DMS53 treated with DMSO at 0.1 percent for 48 hours (cell line): ENCODE results near the gene RTN4.
"Not testable (repeated sequence)": the region's sequence is repeated elsewhere in the genome, so short reads cannot be mapped to it uniquely, and the experiment has no call there.

Experiments
- DNase-seq: peaks from one replicate; lab custom pipeline; 2025; ENCODE audit not compliant: unreplicated experiment; lab: John Stamatoyannopoulos, UW

The RTN4 gene

DNA sequence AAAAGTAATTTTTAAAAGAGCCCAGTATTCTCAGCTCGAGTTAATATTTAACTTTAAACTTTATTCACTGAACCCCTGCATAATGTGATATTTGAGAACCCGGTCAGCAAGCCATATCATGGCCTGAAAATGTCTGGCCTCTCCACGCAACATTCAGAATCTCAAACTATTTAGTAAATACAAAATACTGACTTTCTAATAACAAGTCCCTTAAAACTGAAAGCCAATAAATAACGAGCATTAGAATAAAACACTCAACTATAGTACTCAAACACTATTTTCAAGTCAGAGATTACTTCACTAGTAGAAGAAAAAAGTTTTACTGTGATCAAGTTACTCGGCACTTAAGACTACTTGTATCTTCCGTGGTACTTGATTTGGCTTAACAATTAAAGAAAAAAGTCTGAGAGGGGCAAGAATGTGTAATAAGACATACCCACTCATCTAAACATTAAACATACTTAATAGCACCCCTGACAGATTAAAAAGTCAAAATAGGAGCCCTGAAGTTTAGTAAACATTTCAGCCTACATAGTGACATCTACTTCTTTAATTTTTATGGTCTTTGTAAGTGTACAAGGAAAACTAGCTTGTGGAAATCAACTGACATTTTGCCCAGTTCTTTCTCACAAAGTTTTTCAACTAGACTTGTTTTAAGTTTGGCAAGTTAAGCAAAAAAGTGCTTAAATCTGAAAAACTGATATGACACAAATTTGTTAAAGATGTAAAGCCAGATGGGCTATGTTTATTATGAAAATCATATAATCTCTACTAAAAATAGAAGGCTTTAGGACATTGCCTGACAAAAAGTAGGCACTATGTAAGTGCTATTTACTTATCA lies 38.2 kb downstream of the RTN4 start:
- DNase-seq = peak; percentile 21

DNA sequence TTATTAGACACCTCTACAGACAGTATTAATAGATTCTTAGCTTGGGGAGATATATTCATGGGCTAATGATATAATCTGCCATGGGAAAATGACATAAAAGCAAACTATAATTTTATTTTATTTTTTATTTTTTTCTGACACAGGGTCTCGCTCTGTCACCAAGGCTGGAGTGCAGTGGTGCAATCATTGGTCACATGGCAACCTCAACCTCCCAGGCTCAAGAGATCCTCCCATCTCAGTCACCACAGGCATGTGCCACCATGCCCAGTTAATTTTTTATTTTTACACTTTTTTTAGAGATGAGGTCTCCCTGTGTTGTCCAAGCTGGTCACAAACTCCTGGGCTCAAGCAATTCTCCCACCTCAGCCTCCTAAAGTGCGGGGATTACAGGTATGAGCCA lies 39.3 kb downstream of the RTN4 start:
- no peak for DNase-seq

DNA sequence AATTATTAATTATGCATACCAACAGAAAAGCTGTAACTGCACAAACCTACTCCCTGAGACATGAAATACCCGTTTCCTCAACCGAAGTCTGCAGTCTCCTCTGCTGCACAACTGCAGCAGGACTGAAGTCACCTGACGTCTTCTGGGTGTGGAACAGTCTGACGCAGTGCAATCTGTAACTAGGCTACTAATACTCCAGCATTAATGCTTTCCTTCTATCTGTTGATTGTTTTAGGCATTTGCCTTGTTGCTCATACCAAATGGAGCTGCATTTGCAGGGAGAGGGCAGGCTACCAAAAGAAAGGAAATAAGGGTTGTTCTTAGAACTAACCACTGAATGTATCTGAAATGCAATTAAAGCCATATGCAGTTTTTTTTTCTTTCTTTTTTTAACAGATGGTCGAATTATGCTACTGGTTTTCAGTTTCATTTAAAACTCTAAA lies 40.1 kb downstream of the RTN4 start:
- DNase-seq = no peak

DNA sequence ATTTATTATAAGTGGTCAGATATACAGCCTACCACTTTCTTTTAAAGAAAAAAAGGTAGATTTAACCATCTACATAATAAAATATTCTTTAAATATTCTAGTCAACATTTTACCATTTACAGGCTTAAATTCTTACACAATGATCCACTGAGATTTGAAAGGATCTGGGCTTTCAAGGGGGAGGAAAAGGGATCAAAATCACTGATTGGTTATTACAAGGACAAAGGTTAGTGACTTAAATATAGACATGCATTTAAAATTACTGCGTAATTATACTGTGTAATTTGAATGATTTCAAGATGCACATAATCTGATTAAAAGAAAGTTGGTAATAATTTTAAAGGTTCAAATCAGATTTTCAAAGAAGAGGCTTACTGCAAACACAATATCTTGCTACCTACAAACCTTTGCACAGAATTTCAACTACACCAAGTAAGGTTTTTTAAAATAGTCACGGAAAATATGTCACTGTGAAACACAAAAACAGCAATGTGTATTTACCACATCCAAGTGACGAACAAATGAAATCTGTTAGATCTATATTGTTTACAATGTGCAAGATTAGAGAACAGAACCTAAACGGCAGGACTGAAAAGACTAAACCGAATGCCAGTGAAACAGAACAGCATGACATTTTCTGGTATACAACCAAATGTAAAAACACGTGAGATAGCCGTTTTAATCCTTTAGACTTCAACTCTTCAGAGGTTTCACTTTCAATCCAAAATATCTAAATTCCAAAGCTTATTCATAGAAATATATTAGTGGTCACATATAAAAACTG lies 40.8 kb downstream of the RTN4 start:
- no peak for DNase-seq

DNA sequence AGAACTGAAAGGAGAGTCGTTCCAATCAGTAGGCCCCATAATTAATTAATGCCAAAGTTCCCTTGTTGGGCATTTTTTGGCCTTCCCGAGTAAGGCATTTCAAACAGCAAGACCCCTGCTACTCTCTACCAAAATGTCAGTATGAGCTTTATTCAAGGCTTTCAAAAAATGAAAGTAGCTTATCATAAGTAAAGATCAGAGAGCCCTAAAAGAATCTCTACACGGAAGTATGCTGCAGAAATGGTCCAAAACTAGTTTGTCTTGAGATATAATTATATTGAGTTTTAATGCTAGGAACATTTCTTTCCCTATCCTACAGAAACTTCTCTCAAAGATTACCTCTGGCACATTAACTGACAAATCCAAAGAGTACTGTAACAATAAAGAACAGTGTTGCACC lies 43.9 kb downstream of the RTN4 start:
- no peak for DNase-seq

DNA sequence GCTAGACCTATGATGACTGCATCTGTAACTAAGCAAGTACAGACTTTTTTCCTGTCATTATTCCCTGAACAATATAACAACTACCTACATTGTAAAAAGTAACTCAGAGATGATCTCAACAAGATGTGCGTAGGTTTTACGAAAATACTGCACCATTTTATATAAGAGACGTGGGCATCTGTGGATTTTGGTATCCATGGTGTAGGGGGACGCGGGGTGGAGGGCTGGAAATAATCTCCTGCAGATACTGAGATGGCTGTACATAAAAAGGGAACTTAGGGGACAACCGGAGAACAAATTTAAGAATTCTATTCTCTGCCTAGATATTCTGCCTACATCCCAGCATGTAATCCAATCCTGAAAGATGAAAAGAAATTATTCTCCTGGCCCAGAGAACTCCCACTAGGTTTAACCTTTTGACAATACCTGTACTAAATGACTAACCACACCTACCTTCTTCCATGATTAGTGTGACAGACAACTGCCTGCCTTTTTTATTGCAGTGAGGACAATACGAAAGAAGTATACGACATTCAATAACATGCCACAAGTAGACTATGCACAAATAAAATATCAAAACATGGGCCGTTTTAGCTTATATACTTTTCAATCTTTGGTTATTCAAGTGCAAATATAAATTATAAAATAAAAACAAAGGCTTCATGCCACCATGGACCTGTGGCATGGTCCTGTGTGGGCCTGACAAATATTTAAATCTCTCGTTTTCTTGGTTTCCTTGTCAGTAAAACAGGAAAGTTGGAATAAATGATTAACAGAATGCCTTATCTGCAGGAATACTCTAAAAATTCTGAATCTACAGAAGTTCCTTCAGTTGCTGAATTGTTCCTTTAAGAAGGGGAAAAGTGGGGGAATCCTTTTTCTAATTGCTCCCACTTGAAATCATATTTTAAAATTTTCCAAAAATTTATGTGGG lies 46.3 kb downstream of the RTN4 start:
- DNase-seq = no peak

DNA sequence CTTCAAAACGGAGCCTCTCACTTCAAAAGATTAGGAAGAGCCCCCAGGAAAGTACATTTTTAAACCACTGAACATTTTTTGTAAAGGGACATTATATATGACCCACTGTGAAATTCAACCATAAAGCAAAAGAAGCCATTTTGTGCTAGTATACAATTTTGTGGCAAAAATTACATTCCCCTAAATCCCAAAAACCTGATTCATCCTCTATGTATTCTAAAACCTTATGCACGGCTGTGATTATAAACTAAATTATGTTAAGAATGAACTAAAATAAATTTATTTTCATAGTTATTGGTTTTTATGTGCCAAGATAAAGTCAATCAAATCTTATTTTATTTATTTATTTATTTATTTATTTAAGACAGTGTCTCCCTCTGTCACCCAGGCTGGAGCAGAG lies 48.5 kb downstream of the RTN4 start:
- no peak for DNase-seq

DNA sequence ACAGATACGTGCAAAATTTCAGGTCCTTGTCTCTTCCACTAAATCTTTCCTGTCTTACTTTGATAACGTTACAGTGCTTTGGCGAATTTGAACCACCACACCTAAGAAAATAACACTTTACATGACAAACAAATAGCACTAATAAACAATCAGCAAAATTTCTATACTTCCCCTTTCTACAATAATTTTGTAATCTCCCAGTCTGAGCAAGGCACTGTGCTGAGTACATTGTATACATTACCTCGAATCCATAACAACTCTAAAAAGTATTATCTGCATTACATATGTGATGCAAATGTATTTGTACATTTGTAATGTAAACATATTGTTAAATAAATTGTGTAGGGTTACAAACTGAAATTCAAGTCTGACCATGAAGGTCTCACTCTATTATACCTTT lies 49.9 kb downstream of the RTN4 start:
- DNase-seq = no peak

DNA sequence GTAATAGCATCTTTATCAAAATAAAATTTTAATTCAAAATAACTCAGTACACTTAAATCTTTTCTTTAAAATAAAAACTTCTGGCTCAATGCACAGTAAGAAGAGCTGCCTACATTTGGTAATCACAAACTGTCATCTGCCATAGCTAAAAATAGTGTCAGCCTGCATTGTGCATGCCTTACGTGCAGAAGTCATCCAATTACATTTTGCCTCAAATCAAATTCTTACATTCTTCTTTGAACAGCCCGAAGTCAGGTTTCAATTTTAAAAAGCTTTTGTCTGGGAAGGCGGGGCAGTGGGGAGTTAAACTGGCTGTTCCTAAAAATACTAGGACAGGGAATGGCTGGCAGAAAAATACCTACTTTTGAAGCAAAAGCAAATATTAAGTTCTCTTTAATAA lies 51.1 kb downstream of the RTN4 start:
- no peak for DNase-seq

DNA sequence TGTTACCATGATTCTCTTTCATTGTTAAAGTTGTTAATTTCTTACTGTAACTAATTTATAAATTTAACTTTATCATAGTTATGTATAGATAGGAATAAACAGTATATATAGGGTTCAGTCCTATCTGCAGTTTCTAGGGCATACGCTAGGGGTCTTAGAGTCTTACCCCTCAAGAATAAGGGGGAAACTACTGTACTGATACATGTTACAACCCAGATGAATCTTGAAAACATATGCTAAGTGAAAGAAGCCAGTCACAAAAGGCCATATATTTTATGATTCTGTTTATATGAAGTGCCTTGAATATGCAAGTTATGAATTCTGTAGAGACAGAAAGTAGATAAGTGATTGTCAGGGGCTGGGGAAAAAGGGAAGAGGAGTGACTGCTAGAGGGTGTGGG lies 52.4 kb downstream of the RTN4 start:
- DNase-seq = no peak

DNA sequence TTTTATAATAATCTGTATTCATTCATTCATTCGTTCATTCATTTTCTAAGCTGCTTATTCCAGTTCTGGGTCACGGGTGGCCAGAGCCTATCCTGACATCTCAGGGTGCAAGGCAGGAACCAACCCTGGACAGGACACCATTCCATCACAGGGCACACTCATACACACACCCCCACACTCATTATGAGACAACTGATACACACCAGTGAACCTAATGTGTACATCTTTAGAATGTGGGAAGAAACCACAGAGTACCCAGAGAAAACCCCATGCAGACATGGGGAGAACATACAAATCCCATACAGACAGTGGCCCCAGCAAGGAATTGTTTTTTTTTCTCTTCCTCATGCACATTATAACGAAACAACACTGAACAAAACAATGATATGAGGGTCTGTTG lies 54.7 kb downstream of the RTN4 start:
- no peak for DNase-seq

DNA sequence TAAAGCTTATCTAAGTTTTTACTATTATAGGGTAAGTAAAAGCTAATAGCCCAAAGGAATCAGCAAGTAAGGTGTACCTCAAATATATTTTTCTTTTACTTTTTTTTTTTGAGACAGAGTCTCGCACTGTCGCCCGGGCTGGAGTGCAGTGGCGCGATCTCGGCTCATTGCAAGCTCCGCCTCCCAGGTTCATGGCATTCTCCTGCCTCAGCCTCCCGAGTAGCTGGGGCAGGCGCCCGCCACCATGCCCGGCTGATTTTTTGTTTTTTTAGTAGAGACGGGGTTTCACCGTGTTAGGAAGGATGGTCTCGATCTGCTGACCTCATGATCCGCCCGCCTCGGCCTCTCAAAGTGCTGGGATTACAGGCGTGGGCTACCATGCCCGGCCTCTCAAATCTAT lies 59.6 kb downstream of the RTN4 start:
- not testable (repeated sequence) for DNase-seq

DNA sequence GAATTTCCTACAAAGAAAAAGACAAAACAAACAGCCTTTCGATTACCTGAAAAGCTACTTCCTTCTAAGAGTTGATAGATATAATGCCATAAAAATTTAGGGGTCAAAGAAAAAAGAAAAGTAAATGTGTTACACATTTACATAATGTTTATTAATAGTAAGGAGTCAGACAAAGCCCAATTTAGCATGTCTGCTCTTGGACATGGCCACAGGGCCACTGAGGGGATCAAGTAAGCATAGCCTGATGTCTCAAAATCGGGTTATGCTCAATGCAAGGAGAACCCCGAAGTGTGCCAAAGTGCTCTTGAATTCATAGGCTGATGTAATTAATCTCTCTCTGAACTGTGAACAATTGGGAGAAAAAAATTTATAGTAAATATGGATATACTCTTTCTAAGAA lies 61.6 kb downstream of the RTN4 start:
- DNase-seq = no peak

DNA sequence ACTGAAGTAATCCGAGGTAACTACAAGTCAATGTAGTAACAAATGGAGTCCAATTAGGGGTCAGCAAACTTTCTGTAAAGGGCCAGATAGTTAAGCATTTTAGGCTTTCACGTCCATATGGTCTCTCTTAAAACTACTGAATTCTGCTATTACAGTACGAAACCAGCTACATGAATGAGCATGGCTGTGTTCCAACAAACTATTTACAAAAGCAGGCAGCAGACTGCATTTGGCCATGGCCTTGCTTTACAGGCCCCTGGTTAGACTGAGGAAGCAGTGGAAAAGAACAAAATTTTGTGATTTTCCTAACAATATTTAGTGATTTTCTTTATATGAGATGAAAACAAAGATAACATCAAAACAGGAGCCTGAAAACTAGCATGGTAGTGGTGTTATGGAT lies 64.0 kb downstream of the RTN4 start:
- no peak for DNase-seq

DNA sequence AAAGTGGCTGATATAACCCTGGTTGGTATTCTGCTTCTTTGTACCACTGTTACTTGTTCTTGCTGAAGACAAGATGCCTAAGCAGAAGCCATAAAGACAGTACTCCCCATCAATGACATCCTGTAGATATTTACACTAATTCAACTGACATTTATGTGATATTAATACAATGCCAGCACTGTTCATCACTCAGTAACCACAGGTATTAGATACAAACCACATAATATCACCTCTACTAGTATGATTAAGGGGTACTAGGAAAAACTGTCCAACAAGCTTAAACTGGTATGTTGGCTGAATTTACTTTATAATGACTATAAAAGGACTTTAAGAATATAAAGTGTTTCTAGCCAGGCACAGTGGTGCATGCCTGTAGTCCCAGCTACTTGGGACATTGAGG lies 65.8 kb downstream of the RTN4 start:
- DNase-seq = no peak

DNA sequence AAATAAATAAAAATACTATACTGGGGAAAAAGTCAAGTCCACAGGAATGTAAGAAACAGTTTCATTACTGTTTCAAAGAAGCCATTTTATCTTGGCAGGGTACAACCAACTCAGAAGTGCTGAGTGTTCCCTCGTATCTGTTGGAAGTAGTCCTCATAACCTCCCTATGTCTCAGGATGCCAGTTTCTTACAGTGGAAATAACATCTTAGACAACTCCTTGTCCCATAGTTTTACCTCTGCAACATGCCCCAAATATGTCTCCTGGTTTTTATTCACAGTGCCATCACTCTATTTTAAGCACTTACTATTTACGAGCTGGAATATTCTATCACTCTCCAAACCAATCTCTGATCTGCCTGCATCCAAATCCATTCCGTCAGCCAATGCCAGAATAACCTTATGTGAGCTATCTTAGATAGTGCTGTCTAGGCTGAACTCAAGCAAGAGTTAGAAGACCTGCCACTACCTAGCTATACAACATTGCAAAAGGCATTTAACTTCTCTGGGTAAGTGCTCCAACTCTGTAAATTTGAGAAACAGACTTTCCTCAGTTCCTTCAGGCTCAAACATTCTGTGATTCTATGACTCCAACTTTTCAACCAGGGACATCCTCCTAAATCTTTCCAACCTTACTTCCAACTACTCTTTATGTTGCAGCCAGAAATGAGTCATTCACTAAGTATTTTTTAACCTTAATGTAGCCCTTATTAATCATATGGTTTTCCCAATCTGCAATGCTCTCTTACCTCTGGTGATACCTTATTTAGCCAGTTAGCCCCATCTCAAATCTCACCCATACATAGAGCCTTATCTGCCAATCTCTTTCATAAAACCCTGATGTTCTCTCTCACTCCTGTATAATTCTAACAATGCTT lies 66.7 kb downstream of the RTN4 start:
- DNase-seq = no peak

DNA sequence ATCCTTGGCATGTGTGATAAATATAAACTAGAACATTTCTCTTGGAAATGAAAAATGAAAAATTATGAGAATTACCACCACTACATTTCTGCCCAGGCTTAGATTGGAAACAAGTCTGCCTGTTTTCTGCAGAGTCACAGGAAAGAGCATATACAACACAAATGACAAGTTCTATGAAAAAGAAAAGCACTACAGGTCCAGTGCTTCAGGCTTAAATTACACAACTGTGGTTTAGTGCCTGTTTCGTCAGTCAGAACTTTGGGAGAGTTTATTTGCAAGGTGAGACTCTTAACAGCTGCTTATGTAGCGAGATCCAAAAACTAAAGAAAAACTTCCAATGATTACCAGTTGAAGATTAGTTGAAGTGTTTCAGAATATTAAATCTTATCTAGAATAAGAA lies 68.9 kb downstream of the RTN4 start:
- no peak for DNase-seq

DNA sequence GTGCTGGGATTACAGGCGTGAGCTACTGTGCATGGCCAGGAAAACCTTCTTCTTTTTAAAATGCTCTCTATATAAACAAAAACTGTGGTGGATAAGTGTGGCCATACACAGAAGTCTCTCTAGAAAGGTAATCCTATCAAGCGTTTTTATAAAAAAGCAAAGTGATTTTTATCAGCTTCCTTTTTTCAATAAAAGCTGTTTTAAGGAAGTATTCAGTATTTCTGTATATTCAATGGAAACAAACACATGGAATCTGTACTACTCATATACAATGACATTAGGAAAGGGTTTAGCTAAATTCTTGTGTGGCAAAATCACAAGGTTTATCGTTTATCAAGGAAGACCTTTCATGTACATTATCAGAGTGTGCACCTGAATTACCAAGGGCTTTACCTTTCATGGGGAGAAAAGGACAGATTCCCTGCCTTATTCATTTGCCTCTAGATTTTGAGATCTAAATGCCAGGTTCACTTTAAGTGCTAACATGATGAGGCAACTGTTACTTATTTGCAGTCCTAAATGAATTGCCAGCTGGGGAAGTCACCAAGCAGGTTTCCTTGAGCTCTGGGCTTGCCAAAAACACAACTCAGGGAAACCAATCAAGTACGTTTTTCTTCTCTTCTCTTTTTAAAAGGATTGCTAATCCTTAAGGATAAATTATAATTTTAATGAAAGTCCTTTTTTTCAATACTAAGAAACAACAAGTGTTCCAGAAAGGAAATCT lies 70.8 kb downstream of the RTN4 start:
- no peak for DNase-seq

DNA sequence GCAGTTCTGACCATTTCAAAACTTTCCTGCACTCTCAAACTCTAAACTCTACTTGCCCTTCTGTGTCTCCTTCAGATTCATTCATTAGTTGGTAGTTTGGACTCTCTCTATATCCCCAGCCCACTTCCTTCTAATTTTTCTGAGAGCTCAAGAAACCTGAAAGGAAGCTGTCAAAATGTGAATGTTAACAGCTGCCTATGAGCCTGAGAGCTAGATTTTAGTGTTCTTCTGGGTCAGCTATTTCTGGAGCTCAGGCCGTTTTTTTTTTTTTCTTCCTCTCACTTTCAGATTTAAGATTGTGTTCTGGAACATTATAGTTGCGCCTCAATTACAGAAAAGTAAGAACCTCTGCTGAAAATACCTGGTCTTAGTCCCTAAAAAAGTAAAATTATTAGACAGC lies 73.1 kb downstream of the RTN4 start:
- no peak for DNase-seq
